Caco-2 (cell line): Measurements from ENCODE around the gene CNIH3. TPM values are rescaled to one million over a fixed set of nuclear protein-coding genes. Genes with fewer than 3 reads are reported as not detected.

ENCODE experiments used
- BruUV-seq: library from RNA; stranded (reverse); fragments of 400-500 nt; replicated peaks from 2 replicates; lab custom pipeline; 2021; lab: Mats Ljungman, UMichigan
- CTCF ChIA-PET: fragments of 300-600 bp; sonication (Branson Sonifier 250); formaldehyde crosslinking; loops from one replicate; lab custom pipeline; 2022; ENCODE audit warnings: antibody characterized with exemption; lab: Charles Lee
- POLR2A ChIA-PET: fragments of 300-600 bp; sonication (Branson Sonifier 250); formaldehyde crosslinking; loops from one replicate; lab custom pipeline; 2022; ENCODE audit warnings: antibody characterized with exemption; lab: Charles Lee
- DNase-seq, 2 experiments: peaks; one replicate each; pipeline versions ENCODE4 v3.0.0 to v3.0.0-alpha.2; 2020 to 2022
- H3K27me3 ChIP-seq: replicated peaks from 2 replicates; pipeline ENCODE4 v1.6.0; 2011; ENCODE audit warnings: low read length; ENCODE audit not compliant: control insufficient read depth, insufficient read depth
- H3K36me3 ChIP-seq: 2 replicates; pipeline ENCODE4 v1.5.1; 2011; ENCODE audit warnings: low read length; ENCODE audit not compliant: control insufficient read depth, insufficient read depth
- H3K4me1 ChIP-seq: fragments of 250-450 bp; sonication (Bioruptor Pico); 2 replicates; pipeline ENCODE4 v1.5.1; 2020; ENCODE audit warnings: mild to moderate bottlenecking
- H3K4me3 ChIP-seq: 2 replicates; pipeline ENCODE4 v1.5.1; 2011; ENCODE audit warnings: low read depth, mild to moderate bottlenecking, control low read depth, low read length
- H3K9me3 ChIP-seq: fragments of 250-450 bp; sonication (Bioruptor Pico); 2 replicates; pipeline ENCODE4 v1.5.1; 2020; ENCODE audit warnings: mild to moderate bottlenecking, moderate library complexity
- H3K27ac Mint-ChIP-seq: one replicate; pipeline ENCODE4 v1.8.0; 2022; ENCODE audit warnings: mixed read lengths; ENCODE audit not compliant: unreplicated experiment
- H3K27me3 Mint-ChIP-seq: one replicate; pipeline ENCODE4 v1.8.0; 2022; ENCODE audit warnings: mixed read lengths; ENCODE audit not compliant: insufficient read depth, unreplicated experiment
- H3K36me3 Mint-ChIP-seq: one replicate; pipeline ENCODE4 v1.8.0; 2022; ENCODE audit warnings: mild to moderate bottlenecking, mixed read lengths; ENCODE audit not compliant: insufficient read depth, unreplicated experiment
- H3K4me1 Mint-ChIP-seq: one replicate; pipeline ENCODE4 v1.8.0; 2022; ENCODE audit warnings: low read depth, mixed read lengths; ENCODE audit not compliant: unreplicated experiment
- H3K4me3 Mint-ChIP-seq: one replicate; pipeline ENCODE4 v1.8.0; 2022; ENCODE audit warnings: mild to moderate bottlenecking, moderate library complexity, mixed read lengths; ENCODE audit not compliant: unreplicated experiment
- H3K9me3 Mint-ChIP-seq: one replicate; pipeline ENCODE4 v1.8.0; 2022; ENCODE audit warnings: mixed read lengths; ENCODE audit not compliant: unreplicated experiment
- intact Hi-C: fragments of 100-400 bp; cut with micrococcal nuclease; formaldehyde crosslinking; loops from one replicate; pipeline ENCODE4 v1.10.0; 2022; ENCODE audit not compliant: unreplicated experiment
- total RNA-seq: library from RNA; stranded (reverse); gene quantifications from 2 replicates; pipeline ENCODE4 v1.2.3, GENCODE V29; 2022
- TF ChIP-seq, protein P1 (sequence below), 2 experiments: fragments of 200-600 bp in 1 of 2; IDR thresholded peaks; 1 replicate in 1 of 2; 2 replicates in 1 of 2; pipeline versions ENCODE4 v1.5.1 to v1.8.0; 2011 to 2022; ENCODE audit warnings: antibody characterized with exemption in 1 of 2, control low read depth in 1 of 2, inconsistent platforms in 1 of 2, low read depth in 1 of 2, low read length in 1 of 2, mild to moderate bottlenecking in 1 of 2, moderate library complexity in 1 of 2; ENCODE audit not compliant: insufficient read depth in 1 of 2, severe bottlenecking in 1 of 2, unreplicated experiment in 1 of 2

The CNIH3 gene
- total RNA-seq, 1 experiment from 2014 or later, result 2.2 TPM

DNA sequence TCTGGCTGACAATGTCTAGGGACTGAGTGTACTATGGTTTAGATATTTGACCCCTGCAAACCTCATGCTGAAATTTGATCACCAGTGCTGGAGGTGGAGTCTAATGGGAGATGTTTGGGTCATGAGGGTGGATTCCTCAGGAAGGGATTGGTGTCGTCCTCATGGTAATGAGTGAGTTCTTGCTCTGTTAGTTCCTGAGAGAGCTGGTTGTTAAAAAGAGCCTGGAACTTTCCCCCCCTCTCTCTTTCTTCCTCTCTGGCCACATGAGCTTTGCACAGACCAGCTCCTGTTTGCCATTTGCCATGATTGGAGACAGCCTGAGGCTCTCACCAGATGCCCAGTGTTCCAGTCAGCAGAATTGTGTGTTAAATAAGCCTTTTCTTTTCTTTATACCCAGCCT, 36.6 kb upstream of the CNIH3 start:
- H3K36me3 ChIP-seq, result no peaks in the 10 kb centered on the region
- H3K9me3 Mint-ChIP-seq, result no peaks in the 10 kb centered on the region
- no peaks in the 10 kb centered on the region for H3K36me3 Mint-ChIP-seq
- peaks cover 13% of the 10 kb centered on the region for H3K27me3 Mint-ChIP-seq
- no peak overlapping the region for H3K4me3 ChIP-seq
- DNase-seq, result no peak
- no peaks in the 10 kb centered on the region for H3K4me1 Mint-ChIP-seq
- no peaks in the 10 kb centered on the region for H3K27me3 ChIP-seq
- TF ChIP-seq, protein P1, sequence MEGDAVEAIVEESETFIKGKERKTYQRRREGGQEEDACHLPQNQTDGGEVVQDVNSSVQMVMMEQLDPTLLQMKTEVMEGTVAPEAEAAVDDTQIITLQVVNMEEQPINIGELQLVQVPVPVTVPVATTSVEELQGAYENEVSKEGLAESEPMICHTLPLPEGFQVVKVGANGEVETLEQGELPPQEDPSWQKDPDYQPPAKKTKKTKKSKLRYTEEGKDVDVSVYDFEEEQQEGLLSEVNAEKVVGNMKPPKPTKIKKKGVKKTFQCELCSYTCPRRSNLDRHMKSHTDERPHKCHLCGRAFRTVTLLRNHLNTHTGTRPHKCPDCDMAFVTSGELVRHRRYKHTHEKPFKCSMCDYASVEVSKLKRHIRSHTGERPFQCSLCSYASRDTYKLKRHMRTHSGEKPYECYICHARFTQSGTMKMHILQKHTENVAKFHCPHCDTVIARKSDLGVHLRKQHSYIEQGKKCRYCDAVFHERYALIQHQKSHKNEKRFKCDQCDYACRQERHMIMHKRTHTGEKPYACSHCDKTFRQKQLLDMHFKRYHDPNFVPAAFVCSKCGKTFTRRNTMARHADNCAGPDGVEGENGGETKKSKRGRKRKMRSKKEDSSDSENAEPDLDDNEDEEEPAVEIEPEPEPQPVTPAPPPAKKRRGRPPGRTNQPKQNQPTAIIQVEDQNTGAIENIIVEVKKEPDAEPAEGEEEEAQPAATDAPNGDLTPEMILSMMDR (IDR thresholded peaks at IDR 0.05; ENCODE audit: insufficient read depth in 1 of 2, low read depth in 1 of 2, low read length in 1 of 2, severe bottlenecking in 1 of 2, unreplicated experiment in 1 of 2), result no peak
- ChIA-PET POLR2A (no interaction called here), CTCF (no interaction called here)
- no TSS peak for BruUV-seq
- H3K4me3 Mint-ChIP-seq, result no peak overlapping the region
- no peaks in the 10 kb centered on the region for H3K4me1 ChIP-seq
- no peak overlapping the region for H3K27ac Mint-ChIP-seq
- intact Hi-C loops, result no loop called here
- no peaks in the 10 kb centered on the region for H3K9me3 ChIP-seq

DNA sequence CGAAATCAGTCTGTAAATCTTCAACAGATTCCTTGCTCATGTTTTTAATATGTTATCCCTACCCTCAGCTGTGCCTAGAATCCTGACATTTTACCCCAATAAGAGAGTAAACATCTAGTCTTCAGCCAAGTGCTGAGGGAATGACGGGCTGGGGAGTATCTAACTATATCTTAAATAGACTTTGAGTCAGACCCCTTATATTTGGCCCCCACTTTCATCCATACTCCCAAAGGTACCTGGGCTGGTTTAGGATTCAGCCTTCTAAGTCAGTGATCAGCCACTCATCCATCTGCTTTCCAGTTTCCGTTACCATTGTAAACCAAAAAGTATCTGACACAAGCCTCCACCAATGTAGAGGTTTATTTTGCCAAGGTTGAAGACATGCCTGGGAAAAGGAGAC, 36.1 kb upstream of the CNIH3 start:
- CTCF ChIA-PET, result no interaction called here
- Mint-ChIP-seq H3K4me3 (no peak overlapping the region), H3K27ac (no peak overlapping the region), H3K4me1 (no peaks in the 10 kb centered on the region), H3K9me3 (no peaks in the 10 kb centered on the region), H3K36me3 (no peaks in the 10 kb centered on the region), H3K27me3 (peaks cover 13% of the 10 kb centered on the region)
- Histone ChIP-seq H3K9me3 (no peaks in the 10 kb centered on the region), H3K36me3 (no peaks in the 10 kb centered on the region), H3K4me1 (no peaks in the 10 kb centered on the region), H3K4me3 (no peak overlapping the region), H3K27me3 (no peaks in the 10 kb centered on the region)
- TF ChIP-seq, protein P1 (IDR thresholded peaks at IDR 0.05; ENCODE audit: insufficient read depth in 1 of 2, low read depth in 1 of 2, low read length in 1 of 2, severe bottlenecking in 1 of 2, unreplicated experiment in 1 of 2), result no peak
- POLR2A ChIA-PET, result no interaction called here
- intact Hi-C loops, result no loop called here
- BruUV-seq, result no TSS peak
- DNase-seq, result no peak

DNA sequence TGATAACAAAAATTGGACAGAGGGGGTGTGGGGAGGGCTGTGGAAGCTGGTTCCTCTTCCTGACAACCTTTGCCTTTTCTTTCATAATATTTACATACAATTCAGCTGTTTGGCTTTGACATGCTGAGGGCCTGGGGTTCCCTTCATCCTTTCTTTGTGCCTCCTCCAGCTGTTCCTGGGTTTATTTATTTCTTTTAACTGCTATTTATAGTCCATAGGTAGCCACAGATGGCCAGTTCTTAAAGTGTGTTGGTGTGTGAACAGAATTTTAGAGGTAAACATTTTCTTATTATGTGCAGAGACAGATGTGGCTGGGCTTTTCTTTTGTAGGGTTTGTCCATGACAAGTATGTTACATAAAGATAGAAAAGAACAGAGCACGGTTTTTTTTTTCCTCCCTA, 34.1 kb upstream of the CNIH3 start:
- Histone ChIP-seq H3K27me3 (no peaks in the 10 kb centered on the region), H3K4me3 (no peak overlapping the region), H3K4me1 (no peaks in the 10 kb centered on the region), H3K36me3 (no peaks in the 10 kb centered on the region), H3K9me3 (no peaks in the 10 kb centered on the region)
- DNase-seq, result no peak
- Mint-ChIP-seq H3K36me3 (no peaks in the 10 kb centered on the region), H3K4me1 (no peaks in the 10 kb centered on the region), H3K27me3 (peaks cover 11% of the 10 kb centered on the region), H3K27ac (no peak overlapping the region), H3K9me3 (no peaks in the 10 kb centered on the region), H3K4me3 (no peak overlapping the region)
- CTCF ChIA-PET, result no interaction called here
- TF ChIP-seq, protein P1 (IDR thresholded peaks at IDR 0.05; ENCODE audit: insufficient read depth in 1 of 2, low read depth in 1 of 2, low read length in 1 of 2, severe bottlenecking in 1 of 2, unreplicated experiment in 1 of 2), result no peak
- POLR2A ChIA-PET, result no interaction called here
- intact Hi-C loops, result no loop called here
- BruUV-seq, result no TSS peak
